ENCODE results near the gene CCL7.

Gene CCL7

GRCh38 chr17:34306466-34306865 is 36.4 kb downstream of the CCL7 start:
- no peak overlapping the region for H3K4me3 ChIP-seq
- peak; percentile 3 to 48 for DNase-seq (ENCODE audit: low spot score in 2 of 2)
- no peaks in the 10 kb centered on the region for H3K4me1 ChIP-seq
- no peaks in the 10 kb centered on the region for H3K27me3 ChIP-seq (ENCODE audit: low read depth)
- no peaks in the 10 kb centered on the region for H3K36me3 ChIP-seq (replicated peaks)
- no peaks in the 10 kb centered on the region for H3K9me3 ChIP-seq
- in situ Hi-C loops (cut with MboI; ENCODE audit: low sequenced_read_pairs): no loop called here

GRCh38 chr17:34307110-34307509 is 37.1 kb downstream of the CCL7 start:
- Histone ChIP-seq H3K4me1 (no peaks in the 10 kb centered on the region), H3K9me3 (no peaks in the 10 kb centered on the region), H3K36me3 (replicated peaks) (no peaks in the 10 kb centered on the region), H3K27me3 (ENCODE audit: low read depth) (no peaks in the 10 kb centered on the region), H3K4me3 (no peak overlapping the region)
- DNase-seq (ENCODE audit: low spot score in 2 of 2): no peak
- in situ Hi-C loops (cut with MboI; ENCODE audit: low sequenced_read_pairs): no loop called here

GRCh38 chr17:34308371-34308770 is 38.4 kb downstream of the CCL7 start:
- H3K9me3 ChIP-seq: no peaks in the 10 kb centered on the region
- no peaks in the 10 kb centered on the region for H3K36me3 ChIP-seq (replicated peaks)
- no peaks in the 10 kb centered on the region for H3K4me1 ChIP-seq
- no peak for DNase-seq (ENCODE audit: low spot score in 2 of 2)
- H3K27me3 ChIP-seq (ENCODE audit: low read depth): no peaks in the 10 kb centered on the region
- in situ Hi-C loops (cut with MboI; ENCODE audit: low sequenced_read_pairs): no loop called here
- H3K4me3 ChIP-seq: no peak overlapping the region

GRCh38 chr17:34311291-34311690 is 41.3 kb downstream of the CCL7 start:
- Histone ChIP-seq H3K27me3 (ENCODE audit: low read depth) (0 out of 2 replicates have a peak, but pooled peaks cover 8% of the 10 kb centered on the region), H3K4me1 (no peaks in the 10 kb centered on the region), H3K36me3 (replicated peaks) (no peaks in the 10 kb centered on the region), H3K9me3 (no peaks in the 10 kb centered on the region), H3K4me3 (no peak overlapping the region)
- in situ Hi-C loops (cut with MboI; ENCODE audit: low sequenced_read_pairs): no loop called here
- DNase-seq (ENCODE audit: low spot score in 2 of 2): no peak

- in situ Hi-C loops (cut with MboI; ENCODE audit: low sequenced_read_pairs): no loop called here
- Histone ChIP-seq H3K4me1 (no peaks in the 10 kb centered on the region), H3K4me3 (no peak overlapping the region), H3K27me3 (ENCODE audit: low read depth) (0 out of 2 replicates have a peak, but pooled peaks cover 8% of the 10 kb centered on the region), H3K36me3 (replicated peaks) (no peaks in the 10 kb centered on the region), H3K9me3 (no peaks in the 10 kb centered on the region)
- DNase-seq (ENCODE audit: low spot score in 2 of 2): no peak
Measured at GRCh38 chr17:34312080-34312479, 42.1 kb downstream of the CCL7 start.

- no peaks in the 10 kb centered on the region for H3K36me3 ChIP-seq (replicated peaks)
- no peaks in the 10 kb centered on the region for H3K9me3 ChIP-seq
- in situ Hi-C loops (cut with MboI; ENCODE audit: low sequenced_read_pairs): no loop called here
- H3K27me3 ChIP-seq (ENCODE audit: low read depth): 0 out of 2 replicates have a peak, but pooled peaks cover 8% of the 10 kb centered on the region
- H3K4me1 ChIP-seq: no peaks in the 10 kb centered on the region
- no peak for DNase-seq (ENCODE audit: low spot score in 2 of 2)
- H3K4me3 ChIP-seq: no peak overlapping the region
Measured at GRCh38 chr17:34313164-34313563, 43.1 kb downstream of the CCL7 start.

- DNase-seq (ENCODE audit: low spot score in 2 of 2): no peak
- no peaks in the 10 kb centered on the region for H3K4me1 ChIP-seq
Measured at GRCh38 chr17:34314279-34314678, 44.3 kb downstream of the CCL7 start.

GRCh38 chr17:34318474-34318873 is 48.5 kb downstream of the CCL7 start:
- no peaks in the 10 kb centered on the region for H3K36me3 ChIP-seq (replicated peaks)
- no peak overlapping the region for H3K4me3 ChIP-seq
- H3K4me1 ChIP-seq: no peaks in the 10 kb centered on the region
- in situ Hi-C loops (cut with MboI; ENCODE audit: low sequenced_read_pairs): no loop called here
- DNase-seq (ENCODE audit: low spot score in 2 of 2): peak in 1 of 2 experiments; percentile 55
- H3K9me3 ChIP-seq: no peaks in the 10 kb centered on the region
- 0 out of 2 replicates have a peak, but pooled peaks cover 8% of the 10 kb centered on the region for H3K27me3 ChIP-seq (ENCODE audit: low read depth)

More at GRCh38 chr17:34314279-34314678, 44.3 kb downstream of the CCL7 start:
- H3K27me3 ChIP-seq (ENCODE audit: low read depth): 0 out of 2 replicates have a peak, but pooled peaks cover 8% of the 10 kb centered on the region
- no peak overlapping the region for H3K4me3 ChIP-seq
- H3K36me3 ChIP-seq (replicated peaks): no peaks in the 10 kb centered on the region
- no peaks in the 10 kb centered on the region for H3K9me3 ChIP-seq
- in situ Hi-C loops (cut with MboI; ENCODE audit: low sequenced_read_pairs): no loop called here

GRCh38 chr17:34319039-34319483 is 49.0 kb downstream of the CCL7 start, which contains the start of gene CCL8:
TSS of gene CCL8 (plus strand) at chr17:34319435. CDS start at chr17:34319502, 67 bp downstream.
- no peak within 1 kb of the TSS for H3K4me3 ChIP-seq
- no peaks in the 10 kb centered on the region for H3K4me1 ChIP-seq
- H3K27me3 ChIP-seq (ENCODE audit: low read depth): 0 out of 2 replicates have a peak, but pooled peaks cover 3% of the 10 kb centered on the region
- H3K36me3 ChIP-seq (replicated peaks): no peaks in the 10 kb centered on the region
- no peak for DNase-seq (ENCODE audit: low spot score in 2 of 2)
- in situ Hi-C loops (cut with MboI; ENCODE audit: low sequenced_read_pairs): no loop called here
- no peaks in the 10 kb centered on the region for H3K9me3 ChIP-seq

Data from HAP-1 (cell line).